Measurements from ENCODE around the gene ENO4.

ENO4 gene

DNA sequence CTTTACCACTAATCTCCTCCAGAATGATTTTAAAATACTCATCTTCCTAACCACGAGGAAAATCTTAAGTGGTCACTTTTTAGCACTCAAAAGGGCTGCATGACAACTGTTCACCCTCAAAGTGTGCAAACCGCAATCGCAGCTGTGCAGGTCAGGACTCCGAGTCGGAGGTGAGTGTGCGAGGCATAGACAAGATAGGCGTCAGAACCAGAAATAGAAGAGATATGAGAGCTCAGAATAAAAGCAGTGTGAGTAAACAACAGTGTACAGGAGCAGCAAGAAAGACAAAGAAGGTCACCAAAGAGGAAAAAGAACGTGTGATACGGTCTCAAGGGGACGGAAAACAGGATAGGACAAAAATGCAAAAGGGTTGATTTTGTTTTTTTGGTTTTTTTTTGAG lies 17.5 kb upstream of the ENO4 start:
- Histone ChIP-seq H3K9ac (ENCODE audit: low read length) (no peak overlapping the region), H3K56ac (ENCODE audit: low read length) (no peak overlapping the region), H3K4ac (ENCODE audit: low read depth, low read length) (no peak overlapping the region), H4K5ac (ENCODE audit: low read length) (no peak overlapping the region), H3K4me3 (ENCODE audit: low read length) (no peak overlapping the region), H3K27ac (ENCODE audit: low read depth, low read length) (no peak overlapping the region), H2BK15ac (replicated peaks; ENCODE audit: low read depth) (no peak overlapping the region), H3K18ac (ENCODE audit: low read length) (no peak overlapping the region), H3K4me2 (ENCODE audit: low read length) (no peak overlapping the region), H3K79me1 (ENCODE audit: low read length) (no peaks in the 10 kb centered on the region), H3K23ac (ENCODE audit: low read length) (no peak overlapping the region), H4K8ac (ENCODE audit: low read depth, low read length) (no peak overlapping the region), H3K27me3 (ENCODE audit: insufficient read depth, low read length, poor library complexity) (no peaks in the 10 kb centered on the region), H2BK120ac (ENCODE audit: low read depth, low read length) (no peak overlapping the region), H3K4me1 (ENCODE audit: control insufficient read depth, low read depth, low read length) (peaks cover 6% of the 10 kb centered on the region), H3K79me2 (ENCODE audit: control insufficient read depth, insufficient read depth, low read length) (no peaks in the 10 kb centered on the region), H3K36me3 (ENCODE audit: control insufficient read depth, insufficient read depth, low read length) (no peaks in the 10 kb centered on the region), H2AK5ac (ENCODE audit: low read length) (no peak overlapping the region), H2BK5ac (ENCODE audit: low read length) (no peak overlapping the region)
- no peak for DNase-seq
- no CpG with 5 or more reads among the region's 10 CpGs for WGBS (ENCODE audit: extremely low coverage, insufficient coverage, low lambda C conversion rate)

- no CpG with 5 or more reads among the region's 17 CpGs for WGBS (ENCODE audit: extremely low coverage, insufficient coverage, low lambda C conversion rate)
- H2AK5ac ChIP-seq (ENCODE audit: low read length), result no peak overlapping the region
- H3K4me2 ChIP-seq (ENCODE audit: low read length), result no peak overlapping the region
- H3K56ac ChIP-seq (ENCODE audit: low read length), result peak overlapping the region; percentile 8
- H2BK5ac ChIP-seq (ENCODE audit: low read length), result no peak overlapping the region
- no peaks in the 10 kb centered on the region for H3K27me3 ChIP-seq (ENCODE audit: insufficient read depth, low read length, poor library complexity)
- peak; percentile 85 for DNase-seq
- H3K36me3 ChIP-seq (ENCODE audit: control insufficient read depth, insufficient read depth, low read length), result no peaks in the 10 kb centered on the region
- H3K27ac ChIP-seq (ENCODE audit: low read depth, low read length), result peak overlapping the region; percentile 18
- H3K4me3 ChIP-seq (ENCODE audit: low read length), result no peak overlapping the region
- H3K79me1 ChIP-seq (ENCODE audit: low read length), result no peaks in the 10 kb centered on the region
- H3K9ac ChIP-seq (ENCODE audit: low read length), result no peak overlapping the region
- no peak overlapping the region for H4K8ac ChIP-seq (ENCODE audit: low read depth, low read length)
- H3K4ac ChIP-seq (ENCODE audit: low read depth, low read length), result no peak overlapping the region
- H2BK120ac ChIP-seq (ENCODE audit: low read depth, low read length), result no peak overlapping the region
- H3K4me1 ChIP-seq (ENCODE audit: control insufficient read depth, low read depth, low read length), result peaks cover 6% of the 10 kb centered on the region
- H4K5ac ChIP-seq (ENCODE audit: low read length), result no peak overlapping the region
- no peak overlapping the region for H3K18ac ChIP-seq (ENCODE audit: low read length)
- H3K23ac ChIP-seq (ENCODE audit: low read length), result no peak overlapping the region
- no peaks in the 10 kb centered on the region for H3K79me2 ChIP-seq (ENCODE audit: control insufficient read depth, insufficient read depth, low read length)
- no peak overlapping the region for H2BK15ac ChIP-seq (replicated peaks; ENCODE audit: low read depth)
These were observed 15.0 kb upstream of the ENO4 start for GRCh38 chr10:116833986-116834985.

DNA sequence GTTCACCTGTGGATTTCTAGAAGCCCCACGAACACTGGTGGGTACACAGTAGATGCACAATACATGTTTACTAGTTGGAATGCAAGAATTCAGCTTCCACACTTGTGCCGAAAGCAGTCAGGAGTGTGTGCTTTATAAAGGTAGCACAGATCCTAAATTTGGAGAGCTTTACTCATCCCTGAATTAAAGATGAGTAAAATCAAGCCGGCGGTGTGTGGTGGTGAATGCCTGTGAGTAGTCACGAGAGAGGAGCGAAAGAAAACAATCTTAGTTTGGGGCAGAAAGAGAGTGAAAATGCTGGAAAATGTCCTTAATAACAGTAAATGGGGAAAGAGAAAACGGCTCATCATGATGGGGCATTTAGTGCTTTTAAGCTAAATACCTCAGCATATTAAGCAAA lies 13.6 kb upstream of the ENO4 start:
- DNase-seq, result no peak
- H3K4me2 ChIP-seq (ENCODE audit: low read length), result no peak overlapping the region
- no peaks in the 10 kb centered on the region for H3K79me2 ChIP-seq (ENCODE audit: control insufficient read depth, insufficient read depth, low read length)
- no peak overlapping the region for H2AK5ac ChIP-seq (ENCODE audit: low read length)
- no peaks in the 10 kb centered on the region for H3K36me3 ChIP-seq (ENCODE audit: control insufficient read depth, insufficient read depth, low read length)
- no peaks in the 10 kb centered on the region for H3K27me3 ChIP-seq (ENCODE audit: insufficient read depth, low read length, poor library complexity)
- peak overlapping the region; percentile 30 for H3K27ac ChIP-seq (ENCODE audit: low read depth, low read length)
- H2BK120ac ChIP-seq (ENCODE audit: low read depth, low read length), result no peak overlapping the region
- no peak overlapping the region for H4K8ac ChIP-seq (ENCODE audit: low read depth, low read length)
- H3K9ac ChIP-seq (ENCODE audit: low read length), result no peak overlapping the region
- H3K4me1 ChIP-seq (ENCODE audit: control insufficient read depth, low read depth, low read length), result peaks cover 6% of the 10 kb centered on the region
- H4K5ac ChIP-seq (ENCODE audit: low read length), result no peak overlapping the region
- H3K4ac ChIP-seq (ENCODE audit: low read depth, low read length), result no peak overlapping the region
- H3K4me3 ChIP-seq (ENCODE audit: low read length), result no peak overlapping the region
- H2BK15ac ChIP-seq (replicated peaks; ENCODE audit: low read depth), result no peak overlapping the region
- no peak overlapping the region for H2BK5ac ChIP-seq (ENCODE audit: low read length)
- H3K56ac ChIP-seq (ENCODE audit: low read length), result no peak overlapping the region
- H3K23ac ChIP-seq (ENCODE audit: low read length), result no peak overlapping the region
- no peaks in the 10 kb centered on the region for H3K79me1 ChIP-seq (ENCODE audit: low read length)
- H3K18ac ChIP-seq (ENCODE audit: low read length), result no peak overlapping the region
- no CpG with 5 or more reads among the region's 7 CpGs for WGBS (ENCODE audit: extremely low coverage, insufficient coverage, low lambda C conversion rate)

- H3K23ac ChIP-seq (ENCODE audit: low read length), result no peak overlapping the region
- no peak overlapping the region for H2BK15ac ChIP-seq (replicated peaks; ENCODE audit: low read depth)
- H3K27me3 ChIP-seq (ENCODE audit: insufficient read depth, low read length, poor library complexity), result no peaks in the 10 kb centered on the region
- H3K9ac ChIP-seq (ENCODE audit: low read length), result no peak overlapping the region
- H4K5ac ChIP-seq (ENCODE audit: low read length), result no peak overlapping the region
- H3K4me1 ChIP-seq (ENCODE audit: control insufficient read depth, low read depth, low read length), result peaks cover 6% of the 10 kb centered on the region
- no peaks in the 10 kb centered on the region for H3K79me1 ChIP-seq (ENCODE audit: low read length)
- WGBS (ENCODE audit: extremely low coverage, insufficient coverage, low lambda C conversion rate), result no CpG with 5 or more reads among the region's 4 CpGs
- no peak overlapping the region for H4K8ac ChIP-seq (ENCODE audit: low read depth, low read length)
- H3K27ac ChIP-seq (ENCODE audit: low read depth, low read length), result peak overlapping the region; percentile 30
- H3K36me3 ChIP-seq (ENCODE audit: control insufficient read depth, insufficient read depth, low read length), result no peaks in the 10 kb centered on the region
- no peak overlapping the region for H3K56ac ChIP-seq (ENCODE audit: low read length)
- no peak overlapping the region for H3K4ac ChIP-seq (ENCODE audit: low read depth, low read length)
- DNase-seq, result peak; percentile 94
- no peak overlapping the region for H2AK5ac ChIP-seq (ENCODE audit: low read length)
- H3K4me3 ChIP-seq (ENCODE audit: low read length), result no peak overlapping the region
- H3K79me2 ChIP-seq (ENCODE audit: control insufficient read depth, insufficient read depth, low read length), result no peaks in the 10 kb centered on the region
- H3K18ac ChIP-seq (ENCODE audit: low read length), result no peak overlapping the region
- H2BK120ac ChIP-seq (ENCODE audit: low read depth, low read length), result no peak overlapping the region
- H2BK5ac ChIP-seq (ENCODE audit: low read length), result no peak overlapping the region
- H3K4me2 ChIP-seq (ENCODE audit: low read length), result no peak overlapping the region
These were observed 13.2 kb upstream of the ENO4 start for GRCh38 chr10:116836083-116836482.

DNA sequence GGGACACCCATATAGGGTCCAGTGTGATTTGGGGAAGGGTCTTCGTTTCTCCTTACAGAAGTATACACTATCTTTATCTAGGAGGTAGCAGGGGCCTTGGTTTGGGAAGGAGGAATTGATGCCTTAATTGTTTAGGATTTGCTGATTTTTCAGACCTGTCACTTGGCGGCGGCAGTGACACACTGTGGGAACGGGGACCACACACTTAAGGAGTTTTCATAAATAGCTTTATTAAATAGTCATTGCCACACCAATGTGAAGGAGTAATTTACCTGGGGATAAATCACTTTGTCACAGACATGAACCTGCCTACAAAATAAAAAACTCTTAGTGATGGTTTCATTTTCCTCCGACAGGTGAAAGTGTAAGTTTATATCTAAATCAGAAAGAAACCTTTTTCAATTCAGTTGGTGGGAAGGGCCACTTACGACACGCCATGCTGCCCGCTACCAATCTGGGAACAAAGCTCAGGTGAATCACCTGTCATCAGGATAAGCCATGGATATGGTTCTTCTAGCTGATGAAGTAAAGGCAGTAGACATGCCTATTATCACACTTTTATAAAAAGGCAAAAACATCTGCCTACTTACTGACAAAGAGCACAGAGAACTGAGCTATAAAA lies 12.3 kb upstream of the ENO4 start:
- WGBS (ENCODE audit: extremely low coverage, insufficient coverage, low lambda C conversion rate), result no CpG with 5 or more reads among the region's 8 CpGs
- Histone ChIP-seq H3K36me3 (ENCODE audit: control insufficient read depth, insufficient read depth, low read length) (no peaks in the 10 kb centered on the region), H3K9ac (ENCODE audit: low read length) (no peak overlapping the region), H3K56ac (ENCODE audit: low read length) (no peak overlapping the region), H3K79me1 (ENCODE audit: low read length) (no peaks in the 10 kb centered on the region), H3K4me3 (ENCODE audit: low read length) (no peak overlapping the region), H2BK5ac (ENCODE audit: low read length) (no peak overlapping the region), H3K18ac (ENCODE audit: low read length) (no peak overlapping the region), H3K4me1 (ENCODE audit: control insufficient read depth, low read depth, low read length) (peaks cover 6% of the 10 kb centered on the region), H4K8ac (ENCODE audit: low read depth, low read length) (no peak overlapping the region), H2BK120ac (ENCODE audit: low read depth, low read length) (no peak overlapping the region), H2BK15ac (replicated peaks; ENCODE audit: low read depth) (peak overlapping the region; percentile 27), H3K79me2 (ENCODE audit: control insufficient read depth, insufficient read depth, low read length) (no peaks in the 10 kb centered on the region), H3K27me3 (ENCODE audit: insufficient read depth, low read length, poor library complexity) (no peaks in the 10 kb centered on the region), H2AK5ac (ENCODE audit: low read length) (no peak overlapping the region), H3K4ac (ENCODE audit: low read depth, low read length) (no peak overlapping the region), H3K4me2 (ENCODE audit: low read length) (no peak overlapping the region), H3K23ac (ENCODE audit: low read length) (no peak overlapping the region), H4K5ac (ENCODE audit: low read length) (no peak overlapping the region), H3K27ac (ENCODE audit: low read depth, low read length) (no peak overlapping the region)
- no peak for DNase-seq
